Stomach (tissue), 19 donors: ENCODE measurements around the gene ABCG5. TPM values are rescaled to one million over a fixed set of nuclear protein-coding genes. Genes with fewer than 3 reads are reported as not detected.
A peak's percentile ranks its signal among the peaks of the same experiment; 100 is the strongest.

ENCODE experiments used
- DNase-seq, 2 donors: peaks; one replicate each; pipeline versions ENCODE4 v3.0.0 to v3.0.0-alpha.2; 2013 to 2019
- H3K27ac ChIP-seq, 5 donors: fragments of 200-600 bp in 4 of 5; sonication (generic) in 4 of 5; one replicate each; pipeline ENCODE4 v1.5.1; 2013 to 2019; ENCODE audit warnings: mild to moderate bottlenecking in 1 of 5, moderate library complexity in 1 of 5
- H3K27me3 ChIP-seq, 3 donors: fragments of 200-600 bp; sonication (generic); one replicate each; pipeline ENCODE4 v1.5.1; 2017 to 2019; ENCODE audit warnings: mixed run types in 1 of 3
- H3K36me3 ChIP-seq, 4 donors: fragments of 200-600 bp; sonication (generic); 1 replicate in 3 of 4; 2 replicates in 1 of 4; pipeline ENCODE4 v1.5.1; 2016 to 2019
- H3K4me1 ChIP-seq, 4 donors: fragments of 200-600 bp; sonication (generic); one replicate each; pipeline ENCODE4 v1.5.1; 2016 to 2019
- H3K4me3 ChIP-seq, 4 donors: fragments of 200-600 bp; sonication (generic) in 3 of 4; one replicate each; pipeline ENCODE4 v1.5.1; 2016 to 2019; ENCODE audit warnings: mild to moderate bottlenecking in 1 of 4
- H3K9me3 ChIP-seq, 4 donors: fragments of 200-600 bp; sonication (generic); one replicate each; pipeline ENCODE4 v1.5.1; 2016 to 2019
- EP300 ChIP-seq: sonication (generic); formaldehyde crosslinking; IDR thresholded peaks from one replicate; pipeline ENCODE4 v1.6.1; 2017; ENCODE audit warnings: antibody characterized with exemption
- POLR2A ChIP-seq, 4 donors: fragments of 450-650 bp; IDR thresholded peaks; one replicate each; pipeline ENCODE4 v1.6.1; 2016; ENCODE audit warnings: antibody characterized with exemption in 4 of 4, control low read depth in 2 of 4, mild to moderate bottlenecking in 1 of 4, moderate library complexity in 1 of 4
- POLR2AphosphoS5 ChIP-seq, 3 donors: sonication (generic); formaldehyde crosslinking; IDR thresholded peaks; one replicate each; pipeline ENCODE4 v1.6.1; 2016; ENCODE audit warnings: antibody characterized with exemption in 3 of 3
- WGBS, 5 donors: extraction: QIAGEN DNeasy Blood & Tissue Kit in 3 of 5; methylation state at CpG; one replicate each; pipeline versions ENCODE4 v1.1.5 to v1.1.7; 2013 to 2018; 5-methylcytosine and 5-hydroxymethylcytosine counted together
- intact Hi-C: fragments of 100-400 bp; cut with DNase I; formaldehyde crosslinking; loops from one replicate; pipeline ENCODE4 v1.15.1; 2023; ENCODE audit warnings: low total_unique reads
- long read RNA-seq, 10 donors: transcript quantifications; one replicate each; lab custom pipeline, GENCODE V29; 2026
- polyA plus RNA-seq, 3 donors: library from polyadenylated mRNA; stranded (reverse); fragments of 200-250 nt; gene quantifications; one replicate each; pipeline ENCODE4 v1.2.3, GENCODE V29; 2013
- total RNA-seq, 5 donors: library from RNA; depleted of rRNA; stranded (reverse); fragments of >200 nt; gene quantifications; one replicate each; pipeline versions ENCODE4 v1.1.0 to v1.2.3, GENCODE V29; 2014 to 2016
- TF ChIP-seq, protein P1 (sequence below), 7 experiments: fragments of 450-650 bp in 4 of 7; fragments of 200-600 bp in 3 of 7; sonication (generic) in 3 of 7; IDR thresholded peaks; one replicate each; pipeline ENCODE4 v1.5.1; 2016 to 2019; ENCODE audit warnings: antibody characterized with exemption in 7 of 7, control low read depth in 2 of 7, mild to moderate bottlenecking in 1 of 7
- donor health status: healthy with polysubstance abuse.
- donor health status: Bipolar disorder and iron deficiency.
- donor health status: healthy.

Gene ABCG5
- total RNA-seq (under 1 TPM in 1 of 5 donors, not detected in 4; 0.92 TPM), polyA plus RNA-seq (not detected)
- long read RNA-seq, donor 1: 0 reads
- long read RNA-seq, donor 2: 0 reads
- long read RNA-seq, donor 3: 0 reads
- long read RNA-seq, donor 4: 0 reads
- long read RNA-seq, donor 5: 0 reads
- long read RNA-seq, donor 6: 0 reads
- long read RNA-seq, donor 7: 0 reads
- long read RNA-seq, donor 8: 0 reads
- long read RNA-seq, donor 9: 0 reads
- long read RNA-seq, donor 10: 0 reads

DNA sequence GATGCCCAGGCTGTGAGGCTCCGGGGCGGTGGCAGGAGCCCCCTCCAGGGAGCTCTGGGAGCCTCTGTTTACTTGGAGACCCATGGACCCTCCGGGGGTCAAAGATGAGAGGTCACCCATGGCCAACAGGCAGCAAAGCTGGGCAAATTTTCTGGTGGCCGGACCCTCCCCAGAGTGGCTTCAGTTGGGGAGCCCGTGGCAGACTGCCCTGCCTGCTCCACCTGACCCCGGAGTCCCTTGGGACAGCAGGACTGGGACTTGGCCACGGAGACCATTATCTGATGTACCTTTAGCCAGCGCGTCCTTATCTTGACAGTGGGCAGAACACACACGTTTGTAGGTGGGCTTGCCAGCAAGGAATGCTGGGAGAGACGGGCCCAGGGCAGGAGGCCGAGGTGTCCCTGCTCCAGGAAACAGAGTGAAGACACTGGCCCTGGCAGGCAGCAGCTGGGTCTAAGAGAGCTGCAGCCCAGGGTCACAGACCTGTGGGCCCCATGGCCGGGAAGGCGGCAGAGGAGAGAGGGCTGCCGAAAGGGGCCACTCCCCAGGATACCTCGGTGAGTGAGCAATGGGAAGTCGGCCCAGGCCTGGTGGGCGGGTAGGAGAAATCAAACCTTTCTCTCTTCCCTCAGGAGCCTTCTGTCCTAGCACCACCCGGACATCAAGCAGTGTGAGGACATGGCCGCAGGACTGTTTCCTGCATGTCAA lies at the start of gene ABCG5, which contains the start of gene ABCG8:
ABCG5 (minus strand) TSS at position 280 of the 708 bp plus-strand sequence; CDS start at position 120, 160 bp downstream.
ABCG8 (plus strand) TSS at position 412 of the 708 bp plus-strand sequence; CDS start at position 495, 83 bp downstream.
- TF ChIP-seq, protein P1, sequence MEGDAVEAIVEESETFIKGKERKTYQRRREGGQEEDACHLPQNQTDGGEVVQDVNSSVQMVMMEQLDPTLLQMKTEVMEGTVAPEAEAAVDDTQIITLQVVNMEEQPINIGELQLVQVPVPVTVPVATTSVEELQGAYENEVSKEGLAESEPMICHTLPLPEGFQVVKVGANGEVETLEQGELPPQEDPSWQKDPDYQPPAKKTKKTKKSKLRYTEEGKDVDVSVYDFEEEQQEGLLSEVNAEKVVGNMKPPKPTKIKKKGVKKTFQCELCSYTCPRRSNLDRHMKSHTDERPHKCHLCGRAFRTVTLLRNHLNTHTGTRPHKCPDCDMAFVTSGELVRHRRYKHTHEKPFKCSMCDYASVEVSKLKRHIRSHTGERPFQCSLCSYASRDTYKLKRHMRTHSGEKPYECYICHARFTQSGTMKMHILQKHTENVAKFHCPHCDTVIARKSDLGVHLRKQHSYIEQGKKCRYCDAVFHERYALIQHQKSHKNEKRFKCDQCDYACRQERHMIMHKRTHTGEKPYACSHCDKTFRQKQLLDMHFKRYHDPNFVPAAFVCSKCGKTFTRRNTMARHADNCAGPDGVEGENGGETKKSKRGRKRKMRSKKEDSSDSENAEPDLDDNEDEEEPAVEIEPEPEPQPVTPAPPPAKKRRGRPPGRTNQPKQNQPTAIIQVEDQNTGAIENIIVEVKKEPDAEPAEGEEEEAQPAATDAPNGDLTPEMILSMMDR (IDR thresholded peaks at IDR 0.05): no peak
- TF ChIP-seq POLR2A (IDR thresholded peaks at IDR 0.05) (no peak), EP300 (no peak)
- WGBS, 5 donors: 70 to 75% (median 71%) methylated on average over 18 to 20 of the region's 20 CpGs

DNA sequence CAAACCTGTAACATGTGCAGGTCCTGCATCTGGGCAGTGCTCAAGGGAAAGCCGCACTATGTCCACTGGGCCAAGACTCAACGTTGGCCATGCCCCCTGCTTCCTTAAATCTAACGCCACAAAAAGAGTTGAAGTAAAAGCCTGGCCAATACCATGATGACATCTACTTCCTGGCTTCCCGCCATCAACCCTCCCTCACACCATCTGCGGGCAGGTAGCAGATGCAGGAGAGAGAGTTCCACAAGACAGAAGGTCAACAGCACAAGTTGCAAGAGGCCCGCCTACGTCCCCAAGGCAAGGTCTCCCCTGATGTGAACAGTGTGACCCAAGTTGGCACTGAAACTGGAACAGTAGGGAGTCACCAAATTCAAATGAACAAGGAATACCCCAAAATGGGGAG lies 48.5 kb upstream of the ABCG5 start:
- WGBS, 5 donors: 84 to 93% (median 88%) methylated on average over 6 to 7 of the region's 7 CpGs
- intact Hi-C loops: no loop called here
- no peaks in the 10 kb centered on the region for H3K9me3 ChIP-seq
- TF ChIP-seq POLR2A (IDR thresholded peaks at IDR 0.05) (no peak), POLR2AphosphoS5 (IDR thresholded peaks at IDR 0.05) (no peak), EP300 (no peak)
- TF ChIP-seq, protein P1 (IDR thresholded peaks at IDR 0.05): no peak
- H3K27ac ChIP-seq: no peak overlapping the region
- no peaks in the 10 kb centered on the region for H3K27me3 ChIP-seq
- peaks cover 5 to 57% (median 57%) of the 10 kb centered on the region in 4 donors for H3K36me3 ChIP-seq
- DNase-seq: no peak
- H3K4me1 ChIP-seq: peaks cover 5 to 27% (median 15%) of the 10 kb centered on the region in 4 donors
- no peak overlapping the region for H3K4me3 ChIP-seq

More for the DNA sequence above, at the start of gene ABCG5, which contains the start of gene ABCG8:
- Histone ChIP-seq H3K9me3 (no peaks in the 10 kb centered on the region), H3K27ac (no peak within 1 kb of the TSS), H3K36me3 (no peaks in the 10 kb centered on the region), H3K27me3 (peaks cover 0 to 7% (median 0%) of the 10 kb centered on the region in 3 donors), H3K4me3 (no peak within 1 kb of the TSS), H3K4me1 (no peaks in the 10 kb centered on the region)
- intact Hi-C loops: no loop called here
- no peak for DNase-seq

DNA sequence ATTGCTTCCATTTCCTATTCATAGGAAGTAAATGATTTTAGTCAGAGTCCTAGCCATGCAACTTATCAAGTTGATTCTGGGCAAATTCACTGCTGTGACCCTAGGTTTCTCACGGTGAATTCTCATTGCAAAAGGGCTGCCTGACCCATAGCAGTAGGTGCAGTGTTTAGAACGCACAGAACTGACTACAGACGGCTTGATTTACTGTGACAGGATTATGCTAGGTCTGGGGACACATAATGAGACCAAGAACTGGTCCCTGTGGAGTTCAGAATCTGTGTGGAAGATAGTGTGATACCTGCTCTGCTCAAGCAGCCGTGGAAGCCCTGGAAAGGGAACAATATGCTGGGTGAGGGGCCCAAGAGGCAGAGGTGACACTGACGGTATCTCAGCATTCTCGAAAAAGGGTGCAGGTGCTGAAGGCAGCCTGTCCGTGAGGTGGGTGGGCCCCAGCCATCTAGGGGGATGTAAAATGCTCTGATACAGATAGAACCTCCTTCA lies 46.5 kb upstream of the ABCG5 start:
- 33 to 67% (median 50%) methylated on average over 7 of the region's 7 CpGs for WGBS, 5 donors

DNA sequence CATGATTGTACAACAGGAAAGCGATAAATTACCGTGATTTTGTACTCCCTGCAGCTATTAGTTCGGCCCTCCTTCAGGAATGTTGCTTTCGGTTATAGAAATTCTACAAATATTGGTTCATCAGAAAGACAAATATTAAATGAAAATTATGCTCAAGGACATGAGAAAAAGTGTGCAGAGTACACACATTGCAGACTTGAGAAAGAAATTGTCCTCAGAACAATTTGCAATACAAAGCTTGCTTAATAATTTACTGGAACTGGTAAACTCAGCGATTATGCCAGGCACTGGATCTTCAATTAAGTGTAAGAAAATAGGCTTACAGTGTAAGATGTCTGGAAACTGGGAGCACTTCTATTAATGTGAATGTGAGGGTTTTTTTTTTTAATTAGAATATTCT lies 46.0 kb upstream of the ABCG5 start:
- Histone ChIP-seq H3K36me3 (peaks cover 5 to 35% (median 32%) of the 10 kb centered on the region in 4 donors), H3K4me1 (peaks cover 11 to 43% (median 31%) of the 10 kb centered on the region in 4 donors), H3K9me3 (no peaks in the 10 kb centered on the region), H3K27me3 (no peaks in the 10 kb centered on the region), H3K4me3 (no peak overlapping the region), H3K27ac (peak overlapping the region in 4 of 5 donors; percentile 27 to 69 (median 47))
- DNase-seq: peak in 1 of 2 donors; percentile 49
- TF ChIP-seq, protein P1 (IDR thresholded peaks at IDR 0.05): no peak
- TF ChIP-seq POLR2A (IDR thresholded peaks at IDR 0.05) (no peak), EP300 (no peak), POLR2AphosphoS5 (IDR thresholded peaks at IDR 0.05) (no peak)
- intact Hi-C loops: no loop called here
- WGBS, 5 donors: 30 to 57% (median 51%) methylated on average over 5 of the region's 5 CpGs

More for the DNA sequence above, 46.5 kb upstream of the ABCG5 start:
- Histone ChIP-seq H3K9me3 (no peaks in the 10 kb centered on the region), H3K27me3 (no peaks in the 10 kb centered on the region), H3K36me3 (peaks cover 5 to 38% (median 37%) of the 10 kb centered on the region in 4 donors), H3K27ac (peak overlapping the region; percentile 27 to 69 (median 54)), H3K4me1 (peaks cover 11 to 43% (median 31%) of the 10 kb centered on the region in 4 donors), H3K4me3 (no peak overlapping the region)
- intact Hi-C loops: no loop called here
- TF ChIP-seq POLR2AphosphoS5 (IDR thresholded peaks at IDR 0.05) (no peak), POLR2A (IDR thresholded peaks at IDR 0.05) (no peak), EP300 (no peak)
- TF ChIP-seq, protein P1 (IDR thresholded peaks at IDR 0.05): no peak
- no peak for DNase-seq
